HG03095 (cell line): ENCODE data around the gene DLG2.

Experiments used
- ATAC-seq: cut with Tn5 transposase; IDR thresholded peaks from one replicate; pipeline ENCODE4 v1.9.1; 2021; ENCODE audit warnings: moderate library complexity; ENCODE audit not compliant: unreplicated experiment

DLG2 gene

GRCh38 chr11:83572581-83573496 lies 2054.3 kb downstream of the DLG2 start:
- ATAC-seq: no peak

- no peak for ATAC-seq
Measured at GRCh38 chr11:83571302-83571701, 2055.8 kb downstream of the DLG2 start.

GRCh38 chr11:83569134-83569805 lies 2057.9 kb downstream of the DLG2 start:
- no peak for ATAC-seq

- no peak for ATAC-seq
Measured at GRCh38 chr11:83568516-83568915, 2058.6 kb downstream of the DLG2 start.

GRCh38 chr11:83566950-83567349 lies 2060.2 kb downstream of the DLG2 start:
- ATAC-seq: no peak

GRCh38 chr11:83564870-83565269 lies 2062.3 kb downstream of the DLG2 start:
- ATAC-seq: no peak

- ATAC-seq: no peak
Measured at GRCh38 chr11:83558281-83558680, 2068.9 kb downstream of the DLG2 start.

- ATAC-seq: no peak
Measured at GRCh38 chr11:83557653-83558052, 2069.5 kb downstream of the DLG2 start.

- no peak for ATAC-seq
Measured at GRCh38 chr11:83554876-83555275, 2072.3 kb downstream of the DLG2 start.

GRCh38 chr11:83549984-83550667 lies 2077.0 kb downstream of the DLG2 start:
- no peak for ATAC-seq

GRCh38 chr11:83546368-83546767 lies 2080.8 kb downstream of the DLG2 start:
- ATAC-seq: no peak

- no peak for ATAC-seq
Measured at GRCh38 chr11:83545494-83546260, 2081.5 kb downstream of the DLG2 start.

- no peak for ATAC-seq
Measured at GRCh38 chr11:83544846-83545245, 2082.3 kb downstream of the DLG2 start.

GRCh38 chr11:83543706-83544439 lies 2083.3 kb downstream of the DLG2 start:
- no peak for ATAC-seq

- ATAC-seq: no peak
Measured at GRCh38 chr11:83542861-83543260, 2084.3 kb downstream of the DLG2 start.

GRCh38 chr11:83540728-83541127 lies 2086.4 kb downstream of the DLG2 start:
- ATAC-seq: no peak

GRCh38 chr11:83540112-83540675 lies 2086.9 kb downstream of the DLG2 start:
- ATAC-seq: no peak

GRCh38 chr11:83538286-83538685 lies 2088.9 kb downstream of the DLG2 start:
- no peak for ATAC-seq

- ATAC-seq: no peak
Measured at GRCh38 chr11:83537131-83537610, 2090.0 kb downstream of the DLG2 start.

GRCh38 chr11:83533166-83533565 lies 2094.0 kb downstream of the DLG2 start:
- no peak for ATAC-seq
